ENCODE data around the gene HCN3. TPM values are rescaled to one million over a fixed set of nuclear protein-coding genes. Genes with fewer than 3 reads are reported as not detected.

HCN3 gene
- total RNA-seq, 1 donor from 2014 or later: 2.8 TPM

- no peaks in the 10 kb centered on the region for H3K36me3 ChIP-seq (ENCODE audit: control insufficient read depth, insufficient read depth, low read length)
- no peak for DNase-seq (ENCODE audit: low read depth)
- no peak overlapping the region for H3K4me3 ChIP-seq (ENCODE audit: low read depth, low read length)
- TF ChIP-seq, protein P1, sequence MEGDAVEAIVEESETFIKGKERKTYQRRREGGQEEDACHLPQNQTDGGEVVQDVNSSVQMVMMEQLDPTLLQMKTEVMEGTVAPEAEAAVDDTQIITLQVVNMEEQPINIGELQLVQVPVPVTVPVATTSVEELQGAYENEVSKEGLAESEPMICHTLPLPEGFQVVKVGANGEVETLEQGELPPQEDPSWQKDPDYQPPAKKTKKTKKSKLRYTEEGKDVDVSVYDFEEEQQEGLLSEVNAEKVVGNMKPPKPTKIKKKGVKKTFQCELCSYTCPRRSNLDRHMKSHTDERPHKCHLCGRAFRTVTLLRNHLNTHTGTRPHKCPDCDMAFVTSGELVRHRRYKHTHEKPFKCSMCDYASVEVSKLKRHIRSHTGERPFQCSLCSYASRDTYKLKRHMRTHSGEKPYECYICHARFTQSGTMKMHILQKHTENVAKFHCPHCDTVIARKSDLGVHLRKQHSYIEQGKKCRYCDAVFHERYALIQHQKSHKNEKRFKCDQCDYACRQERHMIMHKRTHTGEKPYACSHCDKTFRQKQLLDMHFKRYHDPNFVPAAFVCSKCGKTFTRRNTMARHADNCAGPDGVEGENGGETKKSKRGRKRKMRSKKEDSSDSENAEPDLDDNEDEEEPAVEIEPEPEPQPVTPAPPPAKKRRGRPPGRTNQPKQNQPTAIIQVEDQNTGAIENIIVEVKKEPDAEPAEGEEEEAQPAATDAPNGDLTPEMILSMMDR (IDR thresholded peaks at IDR 0.05; ENCODE audit: insufficient read depth, low read length, poor library complexity, severe bottlenecking): no peak
- peaks cover 17% of the 10 kb centered on the region for H3K27me3 ChIP-seq (ENCODE audit: control insufficient read depth, insufficient read depth, low read length)
Measured at GRCh38 chr1:155300024-155300423, 22.8 kb downstream of the HCN3 start.

DNA sequence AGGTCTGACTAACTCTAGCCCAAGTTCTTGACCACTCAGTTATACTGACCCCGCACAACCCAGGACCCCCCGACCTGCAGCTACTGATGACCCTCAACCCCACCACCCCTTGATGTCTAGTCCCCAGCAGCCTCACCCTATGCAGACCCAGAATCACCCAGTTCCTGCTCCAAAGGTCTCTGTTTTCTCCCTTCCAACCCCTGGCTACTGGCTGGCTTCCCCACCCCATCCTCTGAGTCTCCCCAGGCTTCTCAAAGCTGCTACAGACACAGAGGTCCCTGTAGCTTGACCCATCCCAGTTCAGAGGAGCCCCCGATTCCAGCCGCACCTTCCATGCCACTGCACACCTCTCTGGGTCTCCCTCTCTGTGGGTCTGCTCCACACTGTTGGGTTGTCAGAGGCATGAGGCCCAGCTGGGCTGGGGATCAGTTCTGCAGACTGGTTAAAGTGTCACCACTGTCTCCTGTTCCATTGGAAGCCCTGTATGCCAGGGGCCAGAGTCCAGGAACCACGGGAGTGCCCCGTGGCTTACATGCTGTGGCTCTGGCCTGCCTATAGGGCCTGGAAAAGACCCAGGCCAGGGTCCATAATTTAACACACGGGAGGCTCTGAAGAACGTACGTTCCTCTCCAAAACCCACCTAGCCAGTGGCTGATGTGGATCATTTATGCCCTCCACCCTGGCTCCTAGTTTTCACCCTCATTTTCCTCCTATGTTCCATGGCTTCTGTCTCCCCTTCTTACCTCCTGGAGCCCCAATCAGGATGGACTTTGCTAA lies 23.5 kb downstream of the HCN3 start:
- H3K4me3 ChIP-seq (ENCODE audit: low read depth, low read length): no peak overlapping the region
- H3K36me3 ChIP-seq (ENCODE audit: control insufficient read depth, insufficient read depth, low read length): no peaks in the 10 kb centered on the region
- TF ChIP-seq, protein P1 (IDR thresholded peaks at IDR 0.05; ENCODE audit: insufficient read depth, low read length, poor library complexity, severe bottlenecking): no peak
- H3K27me3 ChIP-seq (ENCODE audit: control insufficient read depth, insufficient read depth, low read length): peaks cover 9% of the 10 kb centered on the region
- DNase-seq (ENCODE audit: low read depth): no peak

DNA sequence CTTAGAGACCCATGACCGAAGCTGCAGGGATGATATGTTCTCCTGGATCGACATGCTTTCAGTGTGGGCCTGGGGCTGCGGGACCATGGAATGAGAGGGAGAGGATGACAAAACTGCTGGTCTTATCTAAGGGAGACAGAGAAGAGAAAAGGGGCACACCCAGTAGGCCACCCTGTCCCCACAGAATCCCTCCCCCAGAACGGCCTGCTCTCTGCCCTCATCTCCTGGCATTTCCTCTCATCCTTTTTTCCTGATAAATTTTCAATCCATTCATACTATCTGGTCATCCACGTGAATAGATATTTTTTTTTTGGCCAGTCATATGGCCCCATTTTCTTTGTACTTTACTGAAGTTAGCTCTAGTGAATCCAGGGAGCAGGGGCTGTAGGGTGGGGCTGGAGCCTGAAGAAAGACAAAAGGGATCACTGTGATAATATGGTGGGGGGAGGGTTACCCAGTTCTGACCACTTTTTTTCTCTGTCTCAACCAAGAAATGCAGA lies 24.1 kb downstream of the HCN3 start, which contains the start of gene PKLR:
TSS of gene PKLR (minus strand) at position 97 of the 500 bp plus-strand sequence. CDS start at position 54, 43 bp downstream.
- no peak within 1 kb of the TSS for H3K4me3 ChIP-seq (ENCODE audit: low read depth, low read length)
- DNase-seq (ENCODE audit: low read depth): no peak
- H3K27me3 ChIP-seq (ENCODE audit: control insufficient read depth, insufficient read depth, low read length): peaks cover 7% of the 10 kb centered on the region
- TF ChIP-seq, protein P1 (IDR thresholded peaks at IDR 0.05; ENCODE audit: insufficient read depth, low read length, poor library complexity, severe bottlenecking): no peak
- H3K36me3 ChIP-seq (ENCODE audit: control insufficient read depth, insufficient read depth, low read length): no peaks in the 10 kb centered on the region

DNA sequence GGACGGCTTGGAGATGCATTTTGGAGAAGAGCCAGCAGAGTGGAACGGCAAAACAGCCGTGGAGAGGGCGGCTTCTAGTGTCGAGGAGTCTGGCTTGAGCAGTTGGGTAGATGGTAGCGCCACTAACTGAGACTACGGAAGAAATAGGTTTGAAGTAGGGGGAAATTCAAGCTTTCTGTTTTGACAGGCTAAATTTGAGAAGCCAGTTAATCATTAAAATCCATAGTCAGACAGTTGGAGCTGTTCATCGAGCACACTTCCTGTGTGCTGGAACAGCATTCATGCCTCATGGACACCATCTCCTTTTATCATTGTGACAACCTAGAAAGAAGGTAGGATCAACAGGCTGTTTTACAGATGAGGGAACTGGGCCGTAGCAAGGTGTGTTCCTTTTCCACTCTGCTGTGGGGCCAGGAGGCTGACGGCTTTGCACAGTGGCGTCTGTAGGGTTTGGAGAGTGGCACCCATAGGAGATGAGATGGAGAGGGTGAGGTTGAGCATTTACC lies 27.3 kb downstream of the HCN3 start:
- Histone ChIP-seq H3K36me3 (ENCODE audit: control insufficient read depth, insufficient read depth, low read length) (no peaks in the 10 kb centered on the region), H3K4me3 (ENCODE audit: low read depth, low read length) (no peak overlapping the region), H3K27me3 (ENCODE audit: control insufficient read depth, insufficient read depth, low read length) (no peaks in the 10 kb centered on the region)
- TF ChIP-seq, protein P1 (IDR thresholded peaks at IDR 0.05; ENCODE audit: insufficient read depth, low read length, poor library complexity, severe bottlenecking): no peak
- no peak for DNase-seq (ENCODE audit: low read depth)

GRCh38 chr1:155305881-155306391 lies 28.7 kb downstream of the HCN3 start:
- Histone ChIP-seq H3K36me3 (ENCODE audit: control insufficient read depth, insufficient read depth, low read length) (no peaks in the 10 kb centered on the region), H3K4me3 (ENCODE audit: low read depth, low read length) (no peak overlapping the region), H3K27me3 (ENCODE audit: control insufficient read depth, insufficient read depth, low read length) (no peaks in the 10 kb centered on the region)
- DNase-seq (ENCODE audit: low read depth): no peak
- TF ChIP-seq, protein P1 (IDR thresholded peaks at IDR 0.05; ENCODE audit: insufficient read depth, low read length, poor library complexity, severe bottlenecking): no peak

Measured in kidney epithelial cell (primary cell).